HepG2 (cell line): Measurements from ENCODE around the gene COX10. TPM values are rescaled to one million over a fixed set of nuclear protein-coding genes. Genes with fewer than 3 reads are reported as not detected.

ENCODE experiments used
- ATAC-seq: fragments of 200-7000 bp; cut with Tn5 transposase; 3 replicates; pipeline ENCODE4 v1.9.1; 2020; ENCODE audit warnings: mild to moderate bottlenecking, moderate library complexity
- BruUV-seq: library from RNA; stranded (reverse); fragments of 400-500 nt; replicated peaks from 2 replicates; lab custom pipeline; 2021; lab: Mats Ljungman, UMichigan
- CTCF ChIA-PET: fragments of 300-600 bp; formaldehyde crosslinking; extraction: SDS; loops from one replicate; lab custom pipeline; 2021; ENCODE audit warnings: low total read pairs, inconsistent platforms, low intra/inter-chr PET ratio; lab: Yijun Ruan, JAX
- POLR2A ChIA-PET: fragments of 350-600 bp; sonication (Branson Sonifier 250); formaldehyde crosslinking; loops from one replicate; lab custom pipeline; 2020; ENCODE audit warnings: antibody characterized with exemption, inconsistent platforms; lab: Yijun Ruan, JAX
- DNase-seq: peaks from one replicate; pipeline ENCODE4 v3.0.0-alpha.2; 2015; ENCODE audit warnings: low spot score
- FAIRE-seq: peaks from 3 replicates; lab custom pipeline; 2011; peaks lifted over from hg19 to GRCh38; lab: Jason Lieb, UNC
- H2AFZ ChIP-seq: one replicate; pipeline ENCODE4 v1.6.1; 2011; ENCODE audit warnings: low read length, inconsistent platforms
- H3K27ac ChIP-seq: fragments of 300-600 bp; 3 replicates; pipeline ENCODE4 v1.8.0; 2011; ENCODE audit warnings: mixed run types, mild to moderate bottlenecking, mixed read lengths, low read length, inconsistent platforms; ENCODE audit not compliant: insufficient read depth; ENCODE audit errors: extremely low read length
- H3K27me3 ChIP-seq, 2 experiments: fragments of 200-600 bp in 1 of 2; 2 replicates in 1 of 2; 3 replicates in 1 of 2; pipeline versions ENCODE4 v1.6.0 to v1.8.0; 2011; ENCODE audit warnings: low read length in 2 of 2, mild to moderate bottlenecking in 2 of 2, moderate library complexity in 2 of 2, inconsistent platforms in 1 of 2; ENCODE audit not compliant: insufficient read depth in 2 of 2, control insufficient read depth in 1 of 2
- H3K36me3 ChIP-seq, 2 experiments: fragments of 200-600 bp in 1 of 2; replicated peaks in 1 of 2; 2 replicates in 1 of 2; 3 replicates in 1 of 2; pipeline versions ENCODE4 v1.5.1 to v1.8.0; 2011; ENCODE audit warnings: low read length in 2 of 2, inconsistent platforms in 1 of 2; ENCODE audit not compliant: insufficient read depth in 2 of 2, control insufficient read depth in 1 of 2
- H3K4me1 ChIP-seq: 2 replicates; pipeline ENCODE4 v1.5.1; 2012; ENCODE audit warnings: low read length, inconsistent platforms; ENCODE audit not compliant: insufficient read depth
- H3K4me2 ChIP-seq: 2 replicates; pipeline ENCODE4 v1.6.0; 2011; ENCODE audit warnings: low read depth, low read length, inconsistent platforms
- H3K4me3 ChIP-seq, 3 experiments: fragments of 200-600 bp in 1 of 3; sonication (generic), shearing (Covaris generic) in 1 of 3; replicated peaks in 1 of 3; 2 replicates each; pipeline ENCODE4 v1.5.1; 2011 to 2016; ENCODE audit warnings: low read length in 3 of 3, inconsistent platforms in 2 of 3, low read depth in 2 of 3, mild to moderate bottlenecking in 2 of 3, control low read depth in 1 of 3, mixed read lengths in 1 of 3; ENCODE audit not compliant: insufficient read depth in 1 of 3
- H3K79me2 ChIP-seq: one replicate; pipeline ENCODE4 v1.6.1; 2011; ENCODE audit warnings: low read length, inconsistent platforms; ENCODE audit not compliant: insufficient read depth
- H3K9ac ChIP-seq: 2 replicates; pipeline ENCODE4 v1.6.0; 2011; ENCODE audit warnings: mild to moderate bottlenecking, low read depth, low read length, inconsistent platforms; ENCODE audit not compliant: insufficient read depth
- H3K9me3 ChIP-seq: 2 replicates; pipeline ENCODE4 v1.5.1; 2012; ENCODE audit warnings: mild to moderate bottlenecking, low read length
- H4K20me1 ChIP-seq: 2 replicates; pipeline ENCODE4 v1.6.0; 2011; ENCODE audit warnings: inconsistent platforms, mild to moderate bottlenecking, low read length, moderate library complexity; ENCODE audit not compliant: insufficient read depth
- FOXA3 ChIP-seq: IDR thresholded peaks from 2 replicates; pipeline ENCODE4 v1.6.1; 2016; ENCODE audit warnings: missing genetic modification reagents, missing compliant biosample characterization
- HBP1 ChIP-seq: IDR thresholded peaks from 2 replicates; pipeline ENCODE4 v1.6.1; 2016; ENCODE audit warnings: low read depth, control low read depth
- MYC ChIP-seq: sonication (generic); formaldehyde crosslinking; IDR thresholded peaks from 2 replicates; pipeline ENCODE4 v1.9.0; 2021; ENCODE audit warnings: missing genetic modification reagents, borderline replicate concordance
- WIZ ChIP-seq: sonication (generic); formaldehyde crosslinking; IDR thresholded peaks from 2 replicates; pipeline ENCODE4 v1.5.1; 2020; ENCODE audit warnings: mild to moderate bottlenecking, missing genetic modification reagents
- ZNF292 ChIP-seq: sonication (generic); formaldehyde crosslinking; IDR thresholded peaks from 2 replicates; pipeline ENCODE4 v1.8.1; 2022; ENCODE audit warnings: mild to moderate bottlenecking, low read depth, missing genetic modification reagents, borderline replicate concordance
- ZNF296 ChIP-seq: sonication (generic); formaldehyde crosslinking; conservative IDR thresholded peaks from 2 replicates; pipeline ENCODE4 v1.5.0; 2020; ENCODE audit warnings: mild to moderate bottlenecking, missing genetic modification reagents
- ZNF30 ChIP-seq: sonication (generic); formaldehyde crosslinking; IDR thresholded peaks from 2 replicates; pipeline ENCODE4 v1.5.0; 2020; ENCODE audit warnings: mild to moderate bottlenecking, missing genetic modification reagents
- ZNF318 ChIP-seq: sonication (generic); formaldehyde crosslinking; IDR thresholded peaks from 2 replicates; pipeline ENCODE4 v1.4.0; 2020; ENCODE audit warnings: mild to moderate bottlenecking, missing genetic modification reagents
- ZNF484 ChIP-seq: sonication (generic); formaldehyde crosslinking; IDR thresholded peaks from 2 replicates; pipeline ENCODE4 v1.5.1; 2020; ENCODE audit warnings: mild to moderate bottlenecking, low read depth, missing genetic modification reagents, borderline replicate concordance
- WGBS: methylation state at CpG from one replicate; pipeline ENCODE4 v1.1.6; 2017; ENCODE audit warnings: low lambda C conversion rate; 5-methylcytosine and 5-hydroxymethylcytosine counted together
- in situ Hi-C: cut with HindIII; loops from 2 replicates; pipeline ENCODE4 v1.10.0; 2017; ENCODE audit warnings: low pct_unique_long_range_greater_than_20kb; ENCODE audit not compliant: extremely low pct_ligation_motif_present
- intact Hi-C: fragments of 100-400 bp; cut with micrococcal nuclease; formaldehyde crosslinking; loops from one replicate; pipeline ENCODE4 v1.10.0; 2022; ENCODE audit not compliant: unreplicated experiment
- polyA plus RNA-seq, 8 experiments: library from polyadenylated mRNA; depleted of rRNA in 3 of 8; stranded (reverse) in 7 of 8; unstranded in 1 of 8; fragments of >200 nt; fragmentation: Illumina TruSeq in 4 of 8; extraction: Trizol in 4 of 8; gene quantifications; 2 replicates each; pipeline versions ENCODE4 v1.2.1 to v1.2.3, GENCODE V29; 2011 to 2016; ENCODE audit warnings: low read depth in 4 of 8, missing spikeins in 1 of 8, mixed read lengths in 1 of 8; ENCODE audit not compliant: insufficient read depth in 1 of 8
- total RNA-seq, 5 experiments: library from RNA; depleted of rRNA; stranded (reverse); fragments of >200 nt; fragmentation: Illumina TruSeq; extraction: Trizol; gene quantifications; 2 replicates each; pipeline ENCODE4 v1.2.3, GENCODE V29; 2016; ENCODE audit warnings: low read depth in 1 of 5
- TF ChIP-seq, protein P1 (sequence below): sonication (generic); formaldehyde crosslinking; IDR thresholded peaks from 2 replicates; pipeline ENCODE4 v1.4.0; 2020; ENCODE audit warnings: missing genetic modification reagents, mild to moderate bottlenecking, borderline replicate concordance
- TF ChIP-seq, protein P2 (sequence below): IDR thresholded peaks from 2 replicates; pipeline ENCODE4 v1.6.1; 2016; ENCODE audit warnings: mild to moderate bottlenecking

Gene COX10
- total and polyA plus RNA-seq, 2 of the 13 experiments (the other 11 are each of a cell fraction or from before 2014, with no cell fraction given): 13.9 to 20.1 TPM

DNA sequence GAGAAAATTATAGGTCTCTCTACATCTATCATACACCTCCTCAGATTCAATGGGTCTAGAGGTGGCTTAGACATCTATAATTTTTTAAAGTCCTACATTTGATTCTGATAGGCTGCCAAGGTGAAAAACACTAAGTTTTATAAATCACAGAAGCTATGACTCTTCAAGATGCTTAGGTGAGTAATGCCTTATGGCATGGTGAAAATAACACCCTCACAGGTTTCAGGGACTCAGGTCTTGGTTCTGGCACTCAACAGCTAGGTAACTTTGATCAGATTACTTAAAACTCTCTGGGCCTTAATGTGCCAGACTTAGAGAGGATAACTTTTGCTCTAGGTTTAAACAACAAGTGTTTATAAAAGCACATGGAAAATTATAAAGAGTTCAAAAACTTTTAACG, 2.0 kb upstream of the COX10 start:
- Histone ChIP-seq H3K4me1 (peaks cover 23% of the 10 kb centered on the region), H3K4me3 (no peak overlapping the region), H4K20me1 (no peaks in the 10 kb centered on the region), H3K27ac (no peak overlapping the region), H3K27me3 (no peaks in the 10 kb centered on the region; a peak in 1 of 5 replicates), H3K9me3 (no peaks in the 10 kb centered on the region), H3K4me2 (no peak overlapping the region), H2AFZ (no peak overlapping the region), H3K79me2 (peaks cover 35% of the 10 kb centered on the region), H3K9ac (no peak overlapping the region), H3K36me3 (no peaks in the 10 kb centered on the region; a peak in 1 of 5 replicates)
- ChIA-PET POLR2A (no interaction called here), CTCF (no interaction called here)
- FAIRE-seq: no peak
- intact Hi-C loops: loop anchor here (5.0 kb wide), 1 partner anchor 230 kb away; no protein-coding TSS in a partner anchor
- in situ Hi-C loops: no loop called here
- no peak for DNase-seq
- no TSS peak for BruUV-seq
- no peak for ATAC-seq
- WGBS: 100% methylated on average over 1 of the region's 1 CpG
- TF ChIP-seq WIZ (no peak), ZNF296 (CRISPR knock-in tag) (no peak), HBP1 (CRISPR knock-in tag) (no peak), ZNF292 (CRISPR knock-in tag) (no peak), FOXA3 (CRISPR knock-in tag) (no peak), ZNF318 (CRISPR knock-in tag) (no peak), ZNF30 (CRISPR knock-in tag) (no peak), MYC (no peak), ZNF484 (no peak)
- TF ChIP-seq, protein P1, sequence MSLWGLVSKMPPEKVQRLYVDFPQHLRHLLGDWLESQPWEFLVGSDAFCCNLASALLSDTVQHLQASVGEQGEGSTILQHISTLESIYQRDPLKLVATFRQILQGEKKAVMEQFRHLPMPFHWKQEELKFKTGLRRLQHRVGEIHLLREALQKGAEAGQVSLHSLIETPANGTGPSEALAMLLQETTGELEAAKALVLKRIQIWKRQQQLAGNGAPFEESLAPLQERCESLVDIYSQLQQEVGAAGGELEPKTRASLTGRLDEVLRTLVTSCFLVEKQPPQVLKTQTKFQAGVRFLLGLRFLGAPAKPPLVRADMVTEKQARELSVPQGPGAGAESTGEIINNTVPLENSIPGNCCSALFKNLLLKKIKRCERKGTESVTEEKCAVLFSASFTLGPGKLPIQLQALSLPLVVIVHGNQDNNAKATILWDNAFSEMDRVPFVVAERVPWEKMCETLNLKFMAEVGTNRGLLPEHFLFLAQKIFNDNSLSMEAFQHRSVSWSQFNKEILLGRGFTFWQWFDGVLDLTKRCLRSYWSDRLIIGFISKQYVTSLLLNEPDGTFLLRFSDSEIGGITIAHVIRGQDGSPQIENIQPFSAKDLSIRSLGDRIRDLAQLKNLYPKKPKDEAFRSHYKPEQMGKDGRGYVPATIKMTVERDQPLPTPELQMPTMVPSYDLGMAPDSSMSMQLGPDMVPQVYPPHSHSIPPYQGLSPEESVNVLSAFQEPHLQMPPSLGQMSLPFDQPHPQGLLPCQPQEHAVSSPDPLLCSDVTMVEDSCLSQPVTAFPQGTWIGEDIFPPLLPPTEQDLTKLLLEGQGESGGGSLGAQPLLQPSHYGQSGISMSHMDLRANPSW: no peak
- TF ChIP-seq, protein P2, sequence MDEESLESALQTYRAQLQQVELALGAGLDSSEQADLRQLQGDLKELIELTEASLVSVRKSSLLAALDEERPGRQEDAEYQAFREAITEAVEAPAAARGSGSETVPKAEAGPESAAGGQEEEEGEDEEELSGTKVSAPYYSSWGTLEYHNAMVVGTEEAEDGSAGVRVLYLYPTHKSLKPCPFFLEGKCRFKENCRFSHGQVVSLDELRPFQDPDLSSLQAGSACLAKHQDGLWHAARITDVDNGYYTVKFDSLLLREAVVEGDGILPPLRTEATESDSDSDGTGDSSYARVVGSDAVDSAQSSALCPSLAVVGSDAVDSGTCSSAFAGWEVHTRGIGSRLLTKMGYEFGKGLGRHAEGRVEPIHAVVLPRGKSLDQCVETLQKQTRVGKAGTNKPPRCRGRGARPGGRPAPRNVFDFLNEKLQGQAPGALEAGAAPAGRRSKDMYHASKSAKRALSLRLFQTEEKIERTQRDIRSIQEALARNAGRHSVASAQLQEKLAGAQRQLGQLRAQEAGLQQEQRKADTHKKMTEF (CRISPR knock-in tag): no peak
